ENCODE measurements around the gene SYVN1. TPM values are rescaled to one million over a fixed set of nuclear protein-coding genes. Genes with fewer than 3 reads are reported as not detected.
A peak's percentile ranks its signal among the peaks of the same experiment; 100 is the strongest.

Gene SYVN1
- total RNA-seq, 2 experiments from 2014 or later = 27.5 to 29.3 TPM

- Mint-ChIP-seq H3K4me3 (peak overlapping the region; percentile 98), H3K4me1 (peaks cover 24% of the 10 kb centered on the region), H3K27ac (peak overlapping the region; percentile 99), H3K36me3 (peaks cover 6% of the 10 kb centered on the region), H3K27me3 (no peaks in the 10 kb centered on the region), H3K9me3 (no peaks in the 10 kb centered on the region)
- DNase-seq = peak; percentile 81
These were observed 773 bp upstream of the SYVN1 start for GRCh38 chr11:65134952-65135632.

- H3K27ac Mint-ChIP-seq = peak overlapping the region; percentile 99
- no peaks in the 10 kb centered on the region for H3K9me3 Mint-ChIP-seq
- peaks cover 6% of the 10 kb centered on the region for H3K36me3 Mint-ChIP-seq
- peak overlapping the region; percentile 98 for H3K4me3 Mint-ChIP-seq
- DNase-seq = no peak
- no peaks in the 10 kb centered on the region for H3K27me3 Mint-ChIP-seq
- H3K4me1 Mint-ChIP-seq = peaks cover 24% of the 10 kb centered on the region
These were observed 595 bp downstream of the SYVN1 start for GRCh38 chr11:65133724-65134123.

- peaks cover 6% of the 10 kb centered on the region for H3K36me3 Mint-ChIP-seq
- no peaks in the 10 kb centered on the region for H3K9me3 Mint-ChIP-seq
- H3K4me1 Mint-ChIP-seq = peaks cover 24% of the 10 kb centered on the region
- H3K4me3 Mint-ChIP-seq = peak overlapping the region; percentile 98
- DNase-seq = peak; percentile 61
- H3K27me3 Mint-ChIP-seq = no peaks in the 10 kb centered on the region
- H3K27ac Mint-ChIP-seq = peak overlapping the region; percentile 99
These were observed 1.2 kb downstream of the SYVN1 start for GRCh38 chr11:65132988-65133700.

GRCh38 chr11:65132238-65132987 is 1.9 kb downstream of the SYVN1 start:
- Mint-ChIP-seq H3K4me1 (peaks cover 24% of the 10 kb centered on the region), H3K4me3 (peak overlapping the region; percentile 98), H3K27me3 (no peaks in the 10 kb centered on the region), H3K27ac (peak overlapping the region; percentile 99), H3K36me3 (peaks cover 6% of the 10 kb centered on the region), H3K9me3 (no peaks in the 10 kb centered on the region)
- no peak for DNase-seq

- peaks cover 24% of the 10 kb centered on the region for H3K4me1 Mint-ChIP-seq
- H3K36me3 Mint-ChIP-seq = peaks cover 6% of the 10 kb centered on the region
- no peak overlapping the region for H3K4me3 Mint-ChIP-seq
- no peak overlapping the region for H3K27ac Mint-ChIP-seq
- H3K27me3 Mint-ChIP-seq = no peaks in the 10 kb centered on the region
- no peak for DNase-seq
- H3K9me3 Mint-ChIP-seq = no peaks in the 10 kb centered on the region
These were observed 2.5 kb downstream of the SYVN1 start for GRCh38 chr11:65131895-65132237.

- H3K27me3 Mint-ChIP-seq = no peaks in the 10 kb centered on the region
- H3K27ac Mint-ChIP-seq = no peak overlapping the region
- peaks cover 21% of the 10 kb centered on the region for H3K4me1 Mint-ChIP-seq
These were observed 2.9 kb downstream of the SYVN1 start for GRCh38 chr11:65131417-65131776.

GRCh38 chr11:65130631-65131416 is 3.5 kb downstream of the SYVN1 start:
- H3K36me3 Mint-ChIP-seq = peaks cover 6% of the 10 kb centered on the region
- peak overlapping the region; percentile 47 for H3K27ac Mint-ChIP-seq
- no peak for DNase-seq
- no peaks in the 10 kb centered on the region for H3K27me3 Mint-ChIP-seq
- H3K4me1 Mint-ChIP-seq = peaks cover 15% of the 10 kb centered on the region
- H3K9me3 Mint-ChIP-seq = no peaks in the 10 kb centered on the region
- H3K4me3 Mint-ChIP-seq = no peak overlapping the region

More at GRCh38 chr11:65131417-65131776, 2.9 kb downstream of the SYVN1 start:
- H3K36me3 Mint-ChIP-seq = peaks cover 6% of the 10 kb centered on the region
- no peak for DNase-seq
- H3K9me3 Mint-ChIP-seq = no peaks in the 10 kb centered on the region
- H3K4me3 Mint-ChIP-seq = no peak overlapping the region

- Mint-ChIP-seq H3K9me3 (no peaks in the 10 kb centered on the region), H3K4me3 (no peak overlapping the region), H3K27ac (no peak overlapping the region), H3K27me3 (no peaks in the 10 kb centered on the region), H3K4me1 (peaks cover 15% of the 10 kb centered on the region), H3K36me3 (peaks cover 6% of the 10 kb centered on the region)
- DNase-seq = no peak
These were observed 4.5 kb downstream of the SYVN1 start for GRCh38 chr11:65129649-65130441.

- H3K4me1 Mint-ChIP-seq = peaks cover 16% of the 10 kb centered on the region
- peaks cover 10% of the 10 kb centered on the region for H3K36me3 Mint-ChIP-seq
- DNase-seq = no peak
- no peaks in the 10 kb centered on the region for H3K27me3 Mint-ChIP-seq
- H3K27ac Mint-ChIP-seq = no peak overlapping the region
- no peaks in the 10 kb centered on the region for H3K9me3 Mint-ChIP-seq
- no peak overlapping the region for H3K4me3 Mint-ChIP-seq
These were observed 5.9 kb downstream of the SYVN1 start for GRCh38 chr11:65128182-65129145.

GRCh38 chr11:65127473-65128181 is 6.7 kb downstream of the SYVN1 start:
- no peak for DNase-seq

GRCh38 chr11:65126624-65127274 is 7.6 kb downstream of the SYVN1 start:
- Mint-ChIP-seq H3K4me1 (peaks cover 9% of the 10 kb centered on the region), H3K27ac (no peak overlapping the region), H3K9me3 (no peaks in the 10 kb centered on the region)

More at GRCh38 chr11:65127473-65128181, 6.7 kb downstream of the SYVN1 start:
- Mint-ChIP-seq H3K9me3 (no peaks in the 10 kb centered on the region), H3K4me1 (peaks cover 13% of the 10 kb centered on the region), H3K4me3 (no peak overlapping the region), H3K27me3 (no peaks in the 10 kb centered on the region), H3K27ac (no peak overlapping the region), H3K36me3 (peaks cover 10% of the 10 kb centered on the region)

GRCh38 chr11:65125197-65126056 is 8.9 kb downstream of the SYVN1 start:
- no peak for DNase-seq
- Mint-ChIP-seq H3K9me3 (no peaks in the 10 kb centered on the region), H3K36me3 (peaks cover 24% of the 10 kb centered on the region), H3K4me3 (no peak overlapping the region), H3K27ac (no peak overlapping the region), H3K4me1 (peaks cover 18% of the 10 kb centered on the region), H3K27me3 (peaks cover 3% of the 10 kb centered on the region)

More at GRCh38 chr11:65126624-65127274, 7.6 kb downstream of the SYVN1 start:
- DNase-seq = no peak
- no peak overlapping the region for H3K4me3 Mint-ChIP-seq
- no peaks in the 10 kb centered on the region for H3K27me3 Mint-ChIP-seq
- H3K36me3 Mint-ChIP-seq = peaks cover 16% of the 10 kb centered on the region

Data from activated naive CD8-positive, alpha-beta T cell treated with anti-CD3 and anti-CD28 coated beads for 36 hours (primary cell).